Fibroblast of villous mesenchyme (primary cell): ENCODE data around the gene C8A. TPM values are rescaled to one million over a fixed set of nuclear protein-coding genes. Genes with fewer than 3 reads are reported as not detected.
A peak's percentile ranks its signal among the peaks of the same experiment; 100 is the strongest.

Experiments used
- DNase-seq: peaks from one replicate; pipeline ENCODE4 v3.0.0-alpha.2; 2010; ENCODE audit warnings: low read depth
- H3K4me3 ChIP-seq: 2 replicates; pipeline ENCODE4 v1.5.1; 2011; ENCODE audit warnings: low read depth, mild to moderate bottlenecking, low read length
- CTCF ChIP-seq: IDR thresholded peaks from 2 replicates; pipeline ENCODE4 v1.5.1; 2012; ENCODE audit warnings: low read depth, mild to moderate bottlenecking, low read length; ENCODE audit not compliant: insufficient read depth
- total RNA-seq: library from RNA; depleted of rRNA; stranded (reverse); fragments of >200 nt; gene quantifications from 2 replicates; pipeline ENCODE4 v1.2.3, GENCODE V29; 2012

The C8A gene
- total RNA-seq, 1 donor, result not detected

- no peak for DNase-seq
- no peak for TF ChIP-seq CTCF
- no peak overlapping the region for H3K4me3 ChIP-seq
These were observed 18.9 kb upstream of the C8A start for GRCh38 chr1:56835657-56836056.

- TF ChIP-seq CTCF, result no peak
- DNase-seq, result no peak
These were observed 18.2 kb upstream of the C8A start for GRCh38 chr1:56836359-56836758.

GRCh38 chr1:56837244-56837939 lies 17.2 kb upstream of the C8A start:
- DNase-seq, result peak; percentile 11
- no peak for TF ChIP-seq CTCF
- H3K4me3 ChIP-seq, result no peak overlapping the region

More at GRCh38 chr1:56836359-56836758, 18.2 kb upstream of the C8A start:
- no peak overlapping the region for H3K4me3 ChIP-seq

- no peak for TF ChIP-seq CTCF
- peak; percentile 11 for DNase-seq
- H3K4me3 ChIP-seq, result no peak overlapping the region
These were observed 15.8 kb upstream of the C8A start for GRCh38 chr1:56838759-56839158.

- DNase-seq, result no peak
- no peak for TF ChIP-seq CTCF
- no peak overlapping the region for H3K4me3 ChIP-seq
These were observed 11.1 kb upstream of the C8A start for GRCh38 chr1:56843544-56843943.

GRCh38 chr1:56844545-56845136 lies 10.0 kb upstream of the C8A start:
- no peak for DNase-seq
- no peak overlapping the region for H3K4me3 ChIP-seq
- no peak for TF ChIP-seq CTCF
